Stimulated activated naive CD8-positive, alpha-beta T cell treated with anti-CD3 and anti-CD28 coated beads, Interleukin-15, Interleukin-2, amounts not matched to agents 100 U/mL and 50 U/mL, for 24 hours (primary cell): ENCODE data around the gene PRDM16.

Experiments
- ATAC-seq: fragments of 150-1000 bp; cut with Tn5 transposase; one replicate; pipeline ENCODE4 v1.10.0; 2021
- DNase-seq: peaks from one replicate; pipeline ENCODE4 v3.0.0; 2021

PRDM16 gene

DNA sequence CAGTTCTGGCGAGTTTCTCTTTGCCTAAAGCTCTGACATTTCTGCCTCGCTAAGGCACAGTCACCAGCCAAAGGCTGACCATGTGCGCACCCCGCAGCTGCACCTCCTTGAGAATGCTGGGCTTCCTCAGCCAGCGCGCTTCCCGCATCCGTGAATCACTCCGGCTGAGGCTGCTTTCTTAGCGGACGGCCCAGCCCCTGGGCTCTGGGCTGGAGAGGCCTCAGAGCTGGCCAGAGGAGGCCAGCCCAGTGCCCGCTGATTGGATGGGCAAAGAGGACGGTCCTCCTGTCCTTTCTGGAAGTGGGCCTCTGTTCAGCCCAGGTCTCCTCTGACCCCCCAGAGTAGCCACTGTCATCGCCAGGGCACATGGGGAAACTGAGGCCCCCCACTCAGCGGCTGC, 56.1 kb downstream of the PRDM16 start:
- no peak for ATAC-seq
- DNase-seq = no peak

DNA sequence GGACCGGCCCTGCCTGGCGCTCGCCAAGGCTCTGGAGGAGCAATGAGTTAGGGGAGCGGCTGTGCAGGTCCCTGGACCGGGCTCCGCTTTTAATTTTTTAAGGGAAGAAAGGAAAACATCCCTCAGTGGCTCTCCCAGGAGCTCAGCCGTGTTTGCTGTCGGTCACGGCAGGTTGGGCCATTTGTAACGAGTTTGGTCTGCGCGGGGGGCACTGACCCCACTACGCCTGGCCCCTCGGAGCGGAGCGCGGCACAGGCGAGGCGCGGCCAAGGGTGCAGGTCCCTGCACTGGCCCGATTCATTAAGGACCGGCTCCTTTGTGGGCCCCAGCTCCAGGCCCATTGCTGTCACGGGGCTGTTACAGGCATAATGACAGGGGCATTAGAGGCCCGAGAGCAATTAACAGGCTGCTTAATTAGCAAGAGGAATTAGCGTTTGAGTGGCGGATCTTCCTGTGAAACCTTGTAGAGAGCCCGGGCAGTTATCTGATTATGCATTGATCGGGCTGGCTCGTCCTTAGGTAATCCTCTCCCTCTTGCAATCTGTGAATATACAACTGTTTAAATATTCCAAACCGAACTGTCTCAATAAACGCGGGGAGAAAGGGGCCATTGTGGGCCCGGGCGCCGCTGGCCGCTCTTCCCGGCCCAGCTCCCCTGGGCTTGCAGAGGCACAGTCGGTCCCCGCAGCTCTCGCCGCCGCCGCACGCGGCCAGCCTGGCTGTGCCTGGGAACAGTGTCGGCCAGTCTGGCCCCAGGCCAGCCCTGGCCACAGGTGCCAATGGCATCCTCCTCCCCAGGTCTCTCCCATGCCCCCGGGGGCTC, 56.8 kb downstream of the PRDM16 start:
- DNase-seq = no peak
- ATAC-seq = no peak

DNA sequence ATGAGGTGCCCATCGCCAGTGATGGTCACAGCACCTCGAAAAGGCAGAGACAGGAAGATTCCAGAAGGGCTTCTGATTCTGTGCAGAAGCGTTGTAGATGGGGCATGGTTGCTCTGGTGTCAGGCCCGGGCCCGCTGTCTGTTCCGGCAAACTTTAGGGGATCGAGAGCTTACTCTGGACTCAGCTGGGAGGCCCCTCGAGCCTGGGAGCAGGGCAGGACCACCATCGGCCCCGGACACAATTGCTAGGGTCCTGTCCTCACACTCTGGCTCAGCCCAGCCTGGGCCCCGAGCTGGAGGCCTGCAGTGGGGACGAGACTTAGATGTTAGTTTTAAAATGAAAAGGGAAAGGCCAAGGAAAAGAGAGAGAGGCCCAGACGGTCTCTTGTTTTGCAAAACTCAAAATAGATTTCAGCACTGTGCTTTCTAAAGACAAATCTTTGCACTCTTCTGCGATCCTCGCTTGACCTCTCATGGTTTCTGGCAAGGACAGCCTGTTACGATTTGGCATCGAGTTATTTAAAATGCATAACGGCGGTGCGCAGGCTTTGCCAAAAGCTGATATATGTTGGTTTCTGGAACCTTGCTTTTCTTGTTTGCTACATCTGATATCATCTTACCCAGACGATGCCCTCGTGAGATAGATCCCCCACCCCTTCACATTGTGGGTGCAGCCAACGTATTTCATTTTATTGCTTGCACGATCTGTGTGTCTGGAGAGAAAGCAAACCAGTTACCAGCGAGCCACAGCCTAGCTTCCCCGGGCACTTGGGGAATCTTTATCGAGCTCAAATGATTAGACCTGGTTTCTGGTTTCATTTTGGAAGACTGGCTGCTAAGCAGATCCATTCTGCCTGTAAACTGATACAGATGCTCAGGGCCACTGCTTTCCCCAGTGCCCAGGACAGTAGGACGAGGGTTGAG, 58.0 kb downstream of the PRDM16 start:
- ATAC-seq (no peak), DNase-seq (no peak)

DNA sequence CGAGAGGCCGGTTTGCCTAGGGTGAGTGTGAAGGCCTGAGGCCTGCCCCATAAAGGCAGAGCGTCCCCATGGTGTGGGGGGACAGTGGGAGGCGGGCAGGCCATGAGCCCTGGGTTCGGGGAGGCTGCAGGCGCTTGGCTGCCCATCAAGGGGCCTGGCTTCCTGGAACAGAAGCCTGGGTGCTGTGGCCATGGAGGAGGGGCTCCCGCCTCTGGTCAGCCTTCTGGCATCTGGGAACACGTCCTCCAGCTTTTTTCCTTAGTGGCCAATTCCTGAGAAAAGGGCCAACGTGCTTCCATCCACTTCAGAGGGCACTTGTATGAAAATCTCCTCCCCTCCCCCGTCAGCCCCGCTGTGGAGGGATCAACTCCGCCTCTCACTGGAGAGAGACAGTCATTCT, 58.7 kb downstream of the PRDM16 start:
- DNase-seq (no peak), ATAC-seq (no peak)

DNA sequence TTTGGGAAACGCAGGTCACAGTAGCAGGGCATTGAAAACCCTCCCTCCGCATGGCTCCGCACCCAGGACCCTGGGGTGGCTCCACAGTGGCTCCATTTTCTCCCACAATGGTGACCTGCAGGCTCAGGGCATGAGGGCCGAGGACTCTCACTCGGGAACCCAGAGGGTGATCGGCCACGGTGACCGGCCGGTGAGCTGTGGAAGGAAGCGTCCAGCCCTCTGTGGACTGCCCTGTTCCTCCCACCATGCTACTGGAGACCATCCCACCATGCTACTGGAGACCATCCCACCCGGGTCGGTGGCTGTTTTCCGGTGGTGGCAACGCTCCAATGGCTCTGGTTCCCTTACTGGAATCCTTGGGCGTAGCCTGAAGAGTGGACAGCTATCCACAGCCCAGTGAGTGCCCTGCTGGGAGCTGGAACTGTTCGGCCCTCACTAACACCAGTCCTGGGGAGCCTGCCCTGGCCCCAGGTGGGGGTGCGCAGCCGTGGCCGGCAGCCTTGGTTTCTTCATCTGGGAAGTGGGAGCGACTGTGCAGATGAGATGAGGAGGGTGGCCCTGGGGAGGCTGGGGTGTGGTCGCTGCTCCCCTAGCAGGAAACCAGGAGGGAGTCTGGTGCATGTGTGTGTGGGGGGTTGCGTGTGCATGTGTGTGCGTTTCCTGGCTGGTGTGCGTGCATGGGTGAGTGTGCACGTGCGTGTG, 59.6 kb downstream of the PRDM16 start:
- DNase-seq = no peak
- ATAC-seq = no peak

DNA sequence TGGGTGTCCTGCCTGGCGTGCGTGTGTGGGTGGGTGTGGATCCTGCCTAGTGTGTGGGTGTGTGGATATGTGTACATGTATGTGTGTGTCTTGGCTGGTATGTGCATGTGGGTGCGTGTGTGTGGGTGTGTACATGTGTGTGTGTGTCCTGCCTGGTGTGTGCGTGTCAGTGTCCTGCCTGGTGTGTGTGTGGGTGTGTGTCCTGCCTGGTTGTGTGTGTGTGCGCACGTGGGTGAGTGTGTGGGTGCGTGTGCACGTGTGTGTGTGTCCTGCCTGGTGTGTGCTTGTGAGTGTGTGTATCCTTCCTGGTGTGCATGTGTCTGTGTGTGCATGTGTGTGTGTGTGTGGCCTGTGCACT, 60.1 kb downstream of the PRDM16 start:
- no peak for ATAC-seq
- no peak for DNase-seq

DNA sequence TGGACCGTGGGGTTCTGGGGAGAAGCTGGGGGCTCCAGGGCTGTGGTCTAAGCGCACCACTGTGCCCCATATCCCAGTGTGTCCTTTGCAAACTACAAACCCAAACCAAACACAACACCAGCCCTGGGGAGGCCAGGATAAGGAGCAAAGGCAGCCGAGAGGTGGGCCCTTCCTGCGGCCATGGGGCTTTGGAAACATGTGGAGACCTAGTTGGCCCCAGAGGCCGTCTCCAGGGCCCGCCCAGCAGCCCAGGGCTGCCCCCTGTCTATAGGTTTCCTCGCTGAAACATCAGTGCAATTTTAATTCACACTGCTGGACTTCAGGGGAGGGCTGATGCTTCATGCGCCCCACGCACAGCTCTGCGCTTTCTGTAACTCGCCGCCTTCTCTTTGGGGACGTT, 61.3 kb downstream of the PRDM16 start:
- no peak for ATAC-seq
- no peak for DNase-seq

DNA sequence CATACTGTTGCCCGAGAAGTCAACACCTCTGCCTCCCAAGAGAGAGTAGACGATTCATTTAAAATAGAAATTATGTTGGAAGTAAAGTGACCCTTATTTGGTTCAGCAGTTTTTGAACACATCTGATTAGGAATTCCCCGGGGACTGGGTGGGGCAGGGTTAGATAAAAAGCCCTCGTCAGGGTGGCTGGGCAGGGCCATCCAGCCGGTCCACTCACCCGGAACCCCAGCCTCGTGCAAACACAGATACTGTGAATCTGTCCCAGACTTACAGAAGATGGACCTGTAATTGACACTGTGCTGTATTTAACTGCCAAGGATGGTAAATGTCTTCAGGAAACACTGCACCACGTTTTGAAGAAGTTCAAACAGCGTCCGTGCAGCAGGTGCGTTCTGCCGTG, 63.7 kb downstream of the PRDM16 start:
- ATAC-seq = no peak
- no peak for DNase-seq

DNA sequence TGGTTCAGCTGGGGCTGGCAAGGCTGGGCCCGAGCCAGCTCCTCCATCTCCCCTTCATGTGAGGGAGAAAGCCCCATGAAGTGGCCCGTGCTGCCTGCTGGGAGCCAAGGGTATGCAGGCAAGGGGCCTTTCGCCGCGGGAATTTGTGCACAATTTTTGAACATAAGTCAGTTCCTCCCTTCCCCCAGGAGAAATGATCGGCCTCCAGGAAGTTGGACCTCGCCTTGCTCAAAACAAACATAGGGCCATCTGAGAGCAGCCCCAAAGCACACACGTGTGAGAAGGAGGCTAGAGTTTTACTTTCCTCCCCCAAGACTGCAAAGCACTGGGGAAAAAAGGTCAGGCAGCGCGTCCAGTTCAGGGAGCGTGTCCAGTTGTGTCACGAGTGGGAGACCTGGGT, 64.7 kb downstream of the PRDM16 start:
- ATAC-seq = no peak

DNA sequence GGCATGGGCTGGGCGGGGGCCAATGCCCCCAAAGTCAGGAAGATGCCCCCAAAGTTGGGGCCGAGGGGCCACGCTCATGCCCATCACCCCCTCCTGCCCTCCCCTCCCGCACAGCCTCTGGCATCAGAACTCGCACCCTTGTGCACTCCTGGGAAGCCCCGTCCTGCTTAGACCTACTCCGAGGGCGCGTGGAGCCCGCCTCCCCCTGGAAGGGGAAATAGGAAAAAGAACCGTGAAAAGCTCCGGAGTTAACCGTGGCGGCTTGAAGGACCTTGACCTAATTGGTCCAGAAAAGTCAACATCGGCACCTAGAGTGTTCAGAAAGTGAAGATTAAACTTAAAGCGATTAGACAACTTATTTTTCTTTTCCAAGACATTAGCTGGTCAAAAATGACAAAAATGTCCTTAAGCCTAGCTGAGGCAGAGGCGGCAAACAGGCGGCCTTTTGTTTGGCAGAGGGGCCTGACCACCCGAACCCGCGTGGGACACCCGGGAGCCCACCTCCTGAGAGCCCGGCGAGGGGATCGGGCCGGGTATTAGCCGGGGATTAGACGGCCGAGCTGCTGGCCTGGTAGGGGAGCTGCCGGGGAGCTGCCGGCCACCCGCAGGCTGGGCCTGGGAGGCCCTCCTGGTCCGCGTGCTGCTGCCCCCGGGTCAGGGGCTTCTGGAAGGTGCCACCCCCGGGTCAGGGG, 65.5 kb downstream of the PRDM16 start:
- ATAC-seq = no peak
- no peak for DNase-seq

More for the DNA sequence above, 64.7 kb downstream of the PRDM16 start:
- no peak for DNase-seq

DNA sequence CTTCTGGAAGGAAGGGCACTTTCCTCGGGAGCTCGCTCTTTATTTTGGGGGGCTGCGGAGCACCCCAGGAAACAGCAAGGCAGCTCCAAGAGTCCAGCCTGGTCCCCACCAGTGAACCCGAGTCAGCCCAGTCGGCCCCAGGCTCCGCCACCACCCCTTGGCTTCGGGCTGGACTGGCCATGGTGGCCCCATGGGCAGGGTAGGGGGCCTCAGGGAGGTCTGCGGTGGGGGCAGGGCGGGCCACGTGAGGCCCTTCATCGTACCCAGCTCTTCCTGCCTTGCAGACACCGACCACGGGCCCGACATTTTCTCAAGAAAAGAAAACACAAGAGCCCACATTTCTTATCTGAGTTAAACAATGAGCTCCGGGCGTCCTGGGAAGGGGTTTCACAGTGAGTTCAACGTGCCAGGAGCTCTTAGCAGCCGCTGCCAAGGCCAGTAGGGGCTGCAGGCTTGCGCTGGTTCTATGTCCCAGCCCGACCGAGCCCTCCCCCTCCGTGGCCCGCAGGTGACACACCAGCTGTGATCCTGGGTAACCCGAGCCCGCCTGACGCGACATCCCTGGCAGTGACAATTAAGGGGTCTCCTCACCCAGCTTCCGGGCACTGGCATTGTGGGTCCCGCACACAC, 66.2 kb downstream of the PRDM16 start:
- DNase-seq (no peak), ATAC-seq (no peak)

DNA sequence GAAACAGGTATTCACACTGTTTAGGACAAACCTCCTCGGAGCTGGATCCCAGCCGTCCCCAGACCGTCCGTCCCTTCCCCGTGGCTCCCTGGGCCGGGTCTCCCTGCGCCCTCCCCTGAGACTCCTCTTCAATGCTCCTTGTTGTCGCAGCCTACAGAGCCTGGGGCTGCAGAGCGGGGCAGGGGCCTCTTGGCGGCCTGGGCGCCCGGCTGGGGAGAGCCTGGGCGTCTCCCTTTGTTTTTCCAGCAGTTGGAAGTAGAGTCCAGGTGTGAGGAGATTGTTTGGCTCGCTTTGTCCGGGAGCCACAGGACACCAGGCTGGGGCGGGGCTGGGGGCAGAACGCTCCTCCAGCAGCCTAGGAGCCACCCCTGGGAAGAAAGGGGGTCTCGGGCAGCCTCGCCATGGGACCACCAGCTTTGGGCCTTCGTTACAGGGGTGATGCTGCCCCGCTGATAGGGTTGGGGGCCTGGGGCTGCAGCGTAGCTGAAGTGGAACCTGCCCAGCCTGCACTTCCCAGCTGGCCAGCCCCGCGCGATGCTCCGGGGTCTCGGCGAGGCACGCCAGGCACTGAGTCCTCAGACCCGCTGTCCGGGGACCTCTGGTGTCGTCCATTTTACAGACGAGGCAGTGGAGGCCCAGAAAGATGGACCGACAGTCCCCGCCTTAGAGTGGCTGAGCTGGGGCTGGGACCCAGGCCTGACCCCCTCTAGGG, 66.9 kb downstream of the PRDM16 start:
- ATAC-seq = no peak
- no peak for DNase-seq

DNA sequence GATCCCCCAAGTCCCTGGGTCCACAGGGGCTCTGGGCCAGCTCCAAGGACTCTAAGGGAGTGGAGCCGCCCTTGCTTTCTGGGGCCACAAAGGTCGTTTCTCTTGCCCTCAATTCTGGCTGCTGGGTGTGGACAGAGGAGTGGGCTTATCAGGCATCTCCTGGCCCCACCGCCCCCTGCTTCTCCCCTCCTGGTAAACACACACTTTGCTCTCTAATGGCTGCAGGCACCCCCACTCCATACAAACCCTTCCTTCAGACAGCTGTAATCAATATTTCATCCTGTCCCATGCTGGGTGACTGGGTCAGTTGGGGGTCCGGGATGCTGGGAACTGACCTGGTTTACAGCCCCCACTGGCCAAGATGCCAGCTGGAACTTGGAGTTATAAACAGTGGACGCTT, 67.5 kb downstream of the PRDM16 start:
- ATAC-seq = no peak

DNA sequence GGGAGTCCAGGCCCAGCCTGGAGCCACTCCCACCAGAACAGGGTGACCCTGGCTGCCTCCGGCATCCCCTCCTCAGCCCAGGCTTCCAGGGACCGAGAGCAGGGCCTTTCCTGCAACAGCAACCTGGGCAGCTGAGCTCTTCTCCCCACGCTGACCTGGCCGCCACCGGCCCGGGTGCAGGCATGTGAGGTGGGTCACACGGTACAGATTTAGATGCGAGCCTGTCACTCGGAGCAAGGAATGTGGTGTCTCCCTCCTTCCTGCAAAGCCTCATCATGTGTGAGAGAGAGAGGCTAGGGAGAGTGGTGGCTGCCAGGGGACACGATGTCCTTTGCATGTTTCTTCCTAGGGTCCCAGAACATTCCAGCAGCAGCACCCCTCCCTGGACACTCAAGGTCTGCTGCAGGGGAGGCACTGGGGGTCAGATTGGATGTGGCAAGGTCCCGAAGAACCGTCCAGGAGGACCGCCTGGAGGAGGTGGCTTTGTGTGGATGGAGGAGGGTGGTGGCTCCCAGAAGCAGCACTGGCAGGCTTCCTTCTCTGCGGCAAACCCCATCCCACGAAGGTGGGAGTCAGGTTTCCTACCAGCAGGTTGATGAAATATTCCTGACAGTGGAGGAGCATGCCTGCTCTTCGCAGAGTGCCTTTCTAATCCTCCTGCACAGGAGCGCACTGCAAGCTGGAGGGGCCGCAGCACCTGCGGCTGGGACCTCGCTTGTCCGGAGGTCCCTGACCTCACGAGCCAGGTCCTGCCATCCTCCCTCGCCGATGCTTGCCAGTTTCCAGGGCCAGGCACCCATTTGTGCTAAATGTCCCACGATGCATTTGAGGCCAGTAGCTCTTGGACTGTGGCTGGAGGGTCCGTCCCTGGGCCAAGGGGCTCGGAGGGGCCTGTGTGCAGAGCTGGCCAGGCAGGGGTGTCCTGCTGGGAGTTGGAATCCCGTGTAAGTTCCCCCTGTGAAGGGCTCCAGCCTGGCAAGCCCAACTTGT, 68.4 kb downstream of the PRDM16 start:
- ATAC-seq (no peak), DNase-seq (no peak)

More for the DNA sequence above, 67.5 kb downstream of the PRDM16 start:
- no peak for DNase-seq

DNA sequence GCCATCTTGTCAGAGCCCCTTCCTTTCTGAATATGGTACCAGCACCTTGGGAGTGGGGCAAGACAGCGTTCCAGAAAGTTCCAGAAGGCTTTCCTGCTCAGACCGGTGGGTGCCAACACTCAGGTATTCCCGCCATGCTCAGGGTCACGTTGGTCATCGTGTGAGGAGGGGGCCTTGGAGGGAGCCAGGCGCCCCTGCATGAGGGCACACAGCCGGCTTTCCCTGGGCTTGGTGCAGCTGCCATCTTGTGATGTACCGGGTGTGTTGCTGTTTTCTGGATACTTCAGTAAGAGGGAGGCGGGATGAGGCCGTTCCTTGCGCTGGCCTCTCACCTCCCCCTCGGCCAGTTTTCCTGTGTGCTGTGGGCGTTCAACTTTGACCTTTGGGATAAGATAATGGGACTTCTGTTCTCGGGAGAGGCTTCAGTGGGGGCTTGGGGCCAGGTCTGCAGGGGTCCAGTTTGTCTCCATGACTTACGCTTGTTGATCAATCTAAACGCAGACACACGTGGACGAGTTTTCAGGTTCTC, 69.7 kb downstream of the PRDM16 start:
- no peak for DNase-seq
- no peak for ATAC-seq

DNA sequence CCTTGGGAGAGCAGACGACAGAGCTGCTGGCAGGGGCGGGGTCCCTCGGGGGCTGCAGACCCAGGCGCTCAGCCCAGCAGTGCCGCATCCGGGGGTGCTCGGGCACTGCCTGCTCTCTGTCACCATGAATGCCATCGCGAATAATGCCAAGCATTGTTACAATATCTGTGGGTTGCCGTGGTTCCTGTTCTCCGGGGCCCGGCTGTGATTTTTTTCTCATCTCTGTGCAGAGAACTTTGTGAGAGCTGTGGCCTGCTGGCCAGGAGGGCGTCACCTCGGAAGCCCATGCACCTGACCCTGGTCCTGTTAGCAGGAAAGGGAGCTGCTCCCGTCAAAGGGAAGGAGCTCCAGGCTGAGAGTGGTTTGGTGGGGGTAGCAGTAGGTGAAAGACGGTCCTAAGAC, 70.4 kb downstream of the PRDM16 start:
- DNase-seq (no peak), ATAC-seq (no peak)

DNA sequence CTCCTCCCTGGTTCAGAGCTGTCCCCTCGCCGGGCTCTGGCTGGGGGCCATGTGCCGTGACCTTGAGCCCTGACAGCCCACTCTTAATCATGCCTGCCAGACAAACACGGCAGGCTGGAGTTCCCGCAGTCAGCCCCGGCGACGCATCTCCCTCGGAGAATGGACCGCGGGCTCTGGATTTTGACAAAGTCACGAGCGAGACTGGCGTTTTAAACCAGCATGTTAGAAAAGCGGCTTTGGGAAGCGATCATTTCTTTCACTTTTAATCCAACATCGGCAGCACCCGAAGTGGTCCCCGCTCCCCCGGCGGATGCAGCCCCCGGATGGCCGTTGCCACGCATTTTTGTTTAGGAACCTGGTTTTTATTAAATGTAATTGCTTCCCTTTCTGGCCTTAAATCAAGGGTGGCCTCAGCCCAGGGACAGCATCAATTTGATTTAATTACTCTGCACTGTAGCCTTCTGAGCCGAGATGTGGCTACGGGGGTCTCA, 70.9 kb downstream of the PRDM16 start:
- no peak for ATAC-seq
- no peak for DNase-seq

DNA sequence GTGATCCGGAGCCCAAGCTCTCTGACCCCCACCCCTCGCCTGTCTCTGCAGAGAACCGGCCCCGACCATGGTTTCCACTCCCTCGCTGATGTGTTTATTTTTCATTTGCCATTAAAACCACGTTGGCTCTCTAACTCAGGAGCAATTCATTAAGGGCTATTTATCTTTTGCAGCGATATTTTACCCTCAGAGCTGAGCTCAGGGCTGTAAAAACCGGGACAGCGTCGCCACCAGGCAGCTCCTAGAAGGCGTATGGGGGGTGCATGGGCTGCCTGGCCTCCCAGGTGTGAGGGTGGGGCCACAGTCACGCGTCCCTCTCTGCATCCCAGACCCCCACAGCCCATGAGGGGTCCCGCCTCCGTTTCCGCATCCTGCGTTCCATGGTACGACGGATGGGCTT, 71.4 kb downstream of the PRDM16 start:
- ATAC-seq (no peak), DNase-seq (no peak)

DNA sequence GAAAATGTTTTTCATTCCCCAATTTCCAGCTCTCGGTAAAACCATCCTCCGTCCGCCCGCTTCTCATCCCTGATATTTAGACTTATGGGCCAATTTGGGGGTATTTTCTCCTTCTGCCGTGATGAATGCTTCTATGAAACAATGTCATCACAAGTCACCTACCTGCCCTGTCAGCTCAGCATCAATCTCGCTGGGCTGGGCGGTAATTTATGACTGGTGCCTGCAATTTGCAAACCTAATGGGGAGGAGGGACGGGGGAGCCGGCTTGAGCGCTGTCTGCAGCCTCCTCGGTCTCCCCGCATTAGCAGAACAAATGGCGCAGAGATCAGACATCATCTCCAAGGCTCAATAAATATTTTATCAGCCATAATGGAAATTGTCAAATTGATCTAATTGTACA, 72.1 kb downstream of the PRDM16 start:
- ATAC-seq = no peak
- no peak for DNase-seq
